HEK293 (cell line): ENCODE results near the gene KRT8.

Source experiments
- KLF16 ChIP-seq: fragments of 450-650 bp; formaldehyde crosslinking; IDR thresholded peaks from 2 replicates; pipeline ENCODE4 v1.5.1; 2017; ENCODE audit warnings: missing biosample characterization, missing genetic modification characterization
- RBAK ChIP-seq: fragments of 450-650 bp; formaldehyde crosslinking; IDR thresholded peaks from 2 replicates; pipeline ENCODE4 v1.5.1; 2016; ENCODE audit warnings: missing biosample characterization, missing genetic modification characterization
- REPIN1 ChIP-seq: fragments of 450-650 bp; formaldehyde crosslinking; IDR thresholded peaks from 2 replicates; pipeline ENCODE4 v1.5.1; 2017; ENCODE audit warnings: missing biosample characterization, missing genetic modification characterization, low read depth
- ZNF169 ChIP-seq: fragments of 450-650 bp; formaldehyde crosslinking; IDR thresholded peaks from 2 replicates; pipeline ENCODE4 v1.5.1; 2016; ENCODE audit warnings: missing biosample characterization, missing genetic modification characterization
- ZNF174 ChIP-seq: fragments of 450-650 bp; formaldehyde crosslinking; IDR thresholded peaks from 2 replicates; pipeline ENCODE4 v1.5.0; 2017; ENCODE audit warnings: missing biosample characterization, mild to moderate bottlenecking, missing genetic modification characterization
- ZNF398 ChIP-seq: fragments of 450-650 bp; formaldehyde crosslinking; IDR thresholded peaks from 2 replicates; pipeline ENCODE4 v1.5.1; 2017; ENCODE audit warnings: missing biosample characterization, missing genetic modification characterization
- ZNF560 ChIP-seq: fragments of 450-650 bp; formaldehyde crosslinking; IDR thresholded peaks from 2 replicates; pipeline ENCODE4 v1.5.1; 2017; ENCODE audit warnings: missing biosample characterization, missing genetic modification characterization, borderline replicate concordance
- ZNF561 ChIP-seq: fragments of 450-650 bp; IDR thresholded peaks from 2 replicates; pipeline ENCODE4 v1.5.1; 2018; ENCODE audit warnings: missing biosample characterization, missing genetic modification characterization, borderline replicate concordance
- ZNF747 ChIP-seq: fragments of 450-650 bp; formaldehyde crosslinking; IDR thresholded peaks from 2 replicates; pipeline ENCODE4 v1.5.1; 2016; ENCODE audit warnings: missing biosample characterization, missing genetic modification characterization
- ZNF792 ChIP-seq: fragments of 450-650 bp; formaldehyde crosslinking; IDR thresholded peaks from 2 replicates; pipeline ENCODE4 v1.5.1; 2016; ENCODE audit warnings: missing biosample characterization, missing genetic modification characterization
- ZSCAN18 ChIP-seq: fragments of 450-650 bp; formaldehyde crosslinking; IDR thresholded peaks from 2 replicates; pipeline ENCODE4 v1.5.1; 2016; ENCODE audit warnings: missing biosample characterization, missing genetic modification characterization
- ZXDB ChIP-seq: fragments of 450-650 bp; formaldehyde crosslinking; IDR thresholded peaks from 2 replicates; pipeline ENCODE4 v1.5.1; 2016; ENCODE audit warnings: missing biosample characterization, missing genetic modification characterization
- TF ChIP-seq, protein P1 (sequence below): fragments of 450-650 bp; formaldehyde crosslinking; IDR thresholded peaks from 2 replicates; pipeline ENCODE4 v1.5.1; 2016; ENCODE audit warnings: missing biosample characterization, missing genetic modification characterization
- TF ChIP-seq, protein P2 (sequence below): fragments of 450-650 bp; formaldehyde crosslinking; IDR thresholded peaks from 2 replicates; pipeline ENCODE4 v1.5.1; 2016; ENCODE audit warnings: missing biosample characterization, missing genetic modification characterization, borderline replicate concordance

GRCh38 chr12:52951126-52951525 is 46.2 kb upstream of the KRT8 start:
- TF ChIP-seq ZNF174 (tag by site-specific recombination) (no peak), ZNF169 (tag by site-specific recombination) (no peak), ZNF561 (tag by site-specific recombination) (no peak), ZSCAN18 (tag by site-specific recombination) (no peak), ZNF560 (tag by site-specific recombination) (no peak), KLF16 (tag by site-specific recombination) (no peak), ZNF747 (tag by site-specific recombination) (no peak), ZXDB (tag by site-specific recombination) (no peak), RBAK (no peak), ZNF792 (tag by site-specific recombination) (no peak), ZNF398 (no peak), REPIN1 (no peak)
- TF ChIP-seq, protein P1, sequence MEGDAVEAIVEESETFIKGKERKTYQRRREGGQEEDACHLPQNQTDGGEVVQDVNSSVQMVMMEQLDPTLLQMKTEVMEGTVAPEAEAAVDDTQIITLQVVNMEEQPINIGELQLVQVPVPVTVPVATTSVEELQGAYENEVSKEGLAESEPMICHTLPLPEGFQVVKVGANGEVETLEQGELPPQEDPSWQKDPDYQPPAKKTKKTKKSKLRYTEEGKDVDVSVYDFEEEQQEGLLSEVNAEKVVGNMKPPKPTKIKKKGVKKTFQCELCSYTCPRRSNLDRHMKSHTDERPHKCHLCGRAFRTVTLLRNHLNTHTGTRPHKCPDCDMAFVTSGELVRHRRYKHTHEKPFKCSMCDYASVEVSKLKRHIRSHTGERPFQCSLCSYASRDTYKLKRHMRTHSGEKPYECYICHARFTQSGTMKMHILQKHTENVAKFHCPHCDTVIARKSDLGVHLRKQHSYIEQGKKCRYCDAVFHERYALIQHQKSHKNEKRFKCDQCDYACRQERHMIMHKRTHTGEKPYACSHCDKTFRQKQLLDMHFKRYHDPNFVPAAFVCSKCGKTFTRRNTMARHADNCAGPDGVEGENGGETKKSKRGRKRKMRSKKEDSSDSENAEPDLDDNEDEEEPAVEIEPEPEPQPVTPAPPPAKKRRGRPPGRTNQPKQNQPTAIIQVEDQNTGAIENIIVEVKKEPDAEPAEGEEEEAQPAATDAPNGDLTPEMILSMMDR (tag by site-specific recombination): no peak
- TF ChIP-seq, protein P2, sequence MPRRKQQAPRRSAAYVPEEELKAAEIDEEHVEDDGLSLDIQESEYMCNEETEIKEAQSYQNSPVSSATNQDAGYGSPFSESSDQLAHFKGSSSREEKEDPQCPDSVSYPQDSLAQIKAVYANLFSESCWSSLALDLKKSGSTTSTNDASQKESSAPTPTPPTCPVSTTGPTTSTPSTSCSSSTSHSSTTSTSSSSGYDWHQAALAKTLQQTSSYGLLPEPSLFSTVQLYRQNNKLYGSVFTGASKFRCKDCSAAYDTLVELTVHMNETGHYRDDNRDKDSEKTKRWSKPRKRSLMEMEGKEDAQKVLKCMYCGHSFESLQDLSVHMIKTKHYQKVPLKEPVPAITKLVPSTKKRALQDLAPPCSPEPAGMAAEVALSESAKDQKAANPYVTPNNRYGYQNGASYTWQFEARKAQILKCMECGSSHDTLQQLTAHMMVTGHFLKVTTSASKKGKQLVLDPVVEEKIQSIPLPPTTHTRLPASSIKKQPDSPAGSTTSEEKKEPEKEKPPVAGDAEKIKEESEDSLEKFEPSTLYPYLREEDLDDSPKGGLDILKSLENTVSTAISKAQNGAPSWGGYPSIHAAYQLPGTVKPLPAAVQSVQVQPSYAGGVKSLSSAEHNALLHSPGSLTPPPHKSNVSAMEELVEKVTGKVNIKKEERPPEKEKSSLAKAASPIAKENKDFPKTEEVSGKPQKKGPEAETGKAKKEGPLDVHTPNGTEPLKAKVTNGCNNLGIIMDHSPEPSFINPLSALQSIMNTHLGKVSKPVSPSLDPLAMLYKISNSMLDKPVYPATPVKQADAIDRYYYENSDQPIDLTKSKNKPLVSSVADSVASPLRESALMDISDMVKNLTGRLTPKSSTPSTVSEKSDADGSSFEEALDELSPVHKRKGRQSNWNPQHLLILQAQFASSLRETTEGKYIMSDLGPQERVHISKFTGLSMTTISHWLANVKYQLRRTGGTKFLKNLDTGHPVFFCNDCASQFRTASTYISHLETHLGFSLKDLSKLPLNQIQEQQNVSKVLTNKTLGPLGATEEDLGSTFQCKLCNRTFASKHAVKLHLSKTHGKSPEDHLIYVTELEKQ: no peak
